ENCODE data around the gene PPBP. TPM values are rescaled to one million over a fixed set of nuclear protein-coding genes. Genes with fewer than 3 reads are reported as not detected.

The PPBP gene
- total RNA-seq, 1 experiment from 2014 or later = not detected

GRCh38 chr4:73947239-73947985, 40.6 kb downstream of the PPBP start:
- H3K27me3 ChIP-seq = no peaks in the 10 kb centered on the region; the same call in 1 of the 2 replicates
- H3K27ac ChIP-seq = no peak overlapping the region
- no peak for DNase-seq
- H3K4me3 ChIP-seq = no peak overlapping the region
- H3K36me3 ChIP-seq = no peaks in the 10 kb centered on the region
- no peaks in the 10 kb centered on the region for H3K9me3 ChIP-seq (replicated peaks)
- peaks cover 20% of the 10 kb centered on the region for H3K4me1 ChIP-seq

DNA sequence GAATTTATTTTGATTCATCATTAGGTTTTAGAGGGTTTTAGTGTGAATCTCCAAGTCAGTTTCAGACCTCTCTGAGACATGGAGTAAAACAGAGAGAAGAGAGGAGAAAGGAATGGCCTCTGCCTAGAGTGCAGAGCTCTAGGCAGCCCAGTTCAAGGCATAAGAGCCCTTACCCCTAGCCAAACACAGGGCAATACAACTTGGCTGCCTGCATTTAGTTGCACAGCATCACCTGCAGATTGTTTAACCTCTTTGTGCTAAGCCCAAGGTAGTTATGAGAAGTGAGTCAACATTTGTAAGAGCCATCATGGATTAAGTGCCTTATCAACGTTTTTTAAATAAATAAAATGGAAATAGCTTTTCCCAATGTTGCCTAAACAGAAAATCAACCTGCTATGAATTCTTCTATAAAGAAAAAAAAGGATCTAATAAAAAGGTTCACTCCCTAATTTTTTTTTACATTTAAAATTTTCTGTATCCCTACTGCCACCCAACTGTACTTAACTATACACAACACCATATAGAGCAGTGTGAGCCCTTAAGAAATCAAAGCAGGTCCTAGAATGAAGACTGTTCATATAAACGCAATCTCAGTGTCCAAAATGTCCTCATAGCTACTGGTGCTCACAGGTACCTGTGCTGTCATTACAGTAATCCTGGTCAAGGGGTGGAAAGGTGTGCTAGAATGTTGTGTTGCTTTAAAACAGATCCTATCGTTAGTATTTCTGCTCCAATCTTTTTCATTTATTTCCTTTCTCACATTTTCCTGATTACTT, 42.1 kb downstream of the PPBP start:
- no peaks in the 10 kb centered on the region for H3K36me3 ChIP-seq
- DNase-seq = no peak
- H3K27me3 ChIP-seq = no peaks in the 10 kb centered on the region; the same call in 1 of the 2 replicates
- H3K4me3 ChIP-seq = no peak overlapping the region
- H3K4me1 ChIP-seq = peaks cover 29% of the 10 kb centered on the region
- no peaks in the 10 kb centered on the region for H3K9me3 ChIP-seq (replicated peaks)
- H3K27ac ChIP-seq = no peak overlapping the region

GRCh38 chr4:73945140-73945539, 42.9 kb downstream of the PPBP start:
- DNase-seq = no peak
- Histone ChIP-seq H3K27ac (no peak overlapping the region), H3K9me3 (replicated peaks) (no peaks in the 10 kb centered on the region), H3K27me3 (no peaks in the 10 kb centered on the region; the same call in 1 of the 2 replicates), H3K36me3 (no peaks in the 10 kb centered on the region), H3K4me1 (peaks cover 27% of the 10 kb centered on the region), H3K4me3 (no peak overlapping the region)

DNA sequence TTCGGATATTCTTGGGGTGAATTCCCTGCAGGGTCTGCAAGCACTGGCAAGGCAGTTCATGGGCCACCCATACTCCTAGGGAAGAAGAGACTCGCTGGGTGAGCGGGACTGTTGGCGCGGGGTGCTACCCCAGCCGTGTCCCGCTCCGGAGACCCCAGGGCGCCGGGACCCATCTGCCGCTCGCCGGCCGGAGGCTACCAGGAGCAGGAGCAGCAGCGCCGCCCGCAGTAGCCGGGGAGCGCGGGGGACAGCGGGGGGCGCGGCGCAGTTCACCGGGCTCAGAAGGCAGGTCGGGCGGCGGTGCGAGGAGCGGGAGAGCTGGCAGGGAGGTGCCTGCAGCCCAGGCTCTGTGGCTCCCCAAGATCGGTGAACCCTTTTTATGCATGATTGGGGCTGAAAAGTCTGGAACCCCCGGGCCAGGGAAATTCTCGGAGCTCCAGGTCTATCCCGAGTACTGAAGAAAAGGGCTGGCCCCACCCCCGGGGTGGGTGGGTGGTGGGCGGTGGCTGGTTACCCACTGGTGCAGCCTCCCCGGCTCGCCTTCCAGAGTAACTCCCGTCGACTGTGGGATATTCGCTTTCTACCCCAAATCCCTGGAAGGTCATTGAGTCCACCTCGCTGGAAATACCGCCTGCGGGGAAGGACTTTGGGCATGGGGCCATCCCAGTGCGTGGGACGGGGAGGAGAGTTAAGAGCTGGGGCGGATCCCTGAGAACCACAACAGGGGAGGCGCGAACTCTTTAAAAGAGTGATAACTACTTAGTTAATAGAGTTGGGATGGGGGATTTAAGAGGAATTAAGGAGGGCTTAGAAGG, 43.7 kb downstream of the PPBP start:
- H3K36me3 ChIP-seq = no peaks in the 10 kb centered on the region
- H3K4me3 ChIP-seq = peak overlapping the region; percentile 37
- H3K4me1 ChIP-seq = peaks cover 19% of the 10 kb centered on the region
- DNase-seq = peak in 1 of 2 experiments; percentile 24
- H3K27me3 ChIP-seq = no peaks in the 10 kb centered on the region; the same call in 1 of the 2 replicates
- H3K9me3 ChIP-seq (replicated peaks) = no peaks in the 10 kb centered on the region
- no peak overlapping the region for H3K27ac ChIP-seq

DNA sequence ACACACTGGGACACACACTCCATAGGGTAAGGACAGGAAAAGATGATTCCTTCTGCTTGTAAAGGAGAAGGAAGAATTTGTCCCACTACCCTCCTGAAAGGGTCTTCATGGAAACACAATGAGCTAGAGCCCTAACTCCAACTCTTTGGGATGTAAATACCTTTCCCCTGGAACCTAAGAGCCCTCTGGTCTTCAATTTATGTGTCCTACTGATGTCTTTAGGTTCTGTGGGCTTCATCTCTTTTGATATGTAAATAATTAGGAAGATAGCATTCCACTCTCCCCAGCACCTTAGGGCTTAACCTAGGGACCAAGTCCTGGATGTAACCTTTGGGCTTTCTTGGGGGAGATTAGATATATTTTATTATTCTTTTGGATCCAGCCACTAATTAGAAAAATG, 44.4 kb downstream of the PPBP start:
- H3K27me3 ChIP-seq = no peaks in the 10 kb centered on the region; the same call in 1 of the 2 replicates
- H3K36me3 ChIP-seq = no peaks in the 10 kb centered on the region
- peaks cover 12% of the 10 kb centered on the region for H3K4me1 ChIP-seq
- no peak for DNase-seq
- no peaks in the 10 kb centered on the region for H3K9me3 ChIP-seq (replicated peaks)
- H3K27ac ChIP-seq = no peak overlapping the region
- no peak overlapping the region for H3K4me3 ChIP-seq

- H3K9me3 ChIP-seq (replicated peaks) = no peaks in the 10 kb centered on the region
- H3K4me3 ChIP-seq = no peak overlapping the region
- peaks cover 9% of the 10 kb centered on the region; the same call in 1 of the 2 replicates for H3K4me1 ChIP-seq
- DNase-seq = no peak
- no peak overlapping the region for H3K27ac ChIP-seq
- no peaks in the 10 kb centered on the region for H3K27me3 ChIP-seq
- no peaks in the 10 kb centered on the region for H3K36me3 ChIP-seq
Measured at GRCh38 chr4:73936969-73937368, 51.0 kb downstream of the PPBP start.

Other genes starting within 250 kb of the PPBP start
- 0.18 and 0.40 TPM in 2 replicates for gene CXCL8, start 247.6 kb downstream of the PPBP start, total RNA-seq (2014; rRNA removed; shearing (Covaris generic))
- gene CXCL6, start 151.5 kb downstream of the PPBP start, total RNA-seq (2014; rRNA removed; shearing (Covaris generic)) = 0.08 TPM in 1 of 2 replicates, not detected in the other
- gene PF4V1, start 134.9 kb downstream of the PPBP start, total RNA-seq (2014; rRNA removed; shearing (Covaris generic)) = not detected in 2 replicates
- 0.23 TPM in 1 of 2 replicates, not detected in the other for gene CXCL1, start 118.8 kb downstream of the PPBP start, total RNA-seq (2014; rRNA removed; shearing (Covaris generic))
- not detected in 2 replicates for gene PF4, start 6.2 kb downstream of the PPBP start, total RNA-seq (2014; rRNA removed; shearing (Covaris generic))
- gene CXCL5, start 10.5 kb upstream of the PPBP start, total RNA-seq (2014; rRNA removed; shearing (Covaris generic)) = not detected in 2 replicates
- gene CXCL3, start 50.5 kb upstream of the PPBP start, total RNA-seq (2014; rRNA removed; shearing (Covaris generic)) = 1.3 and 2.4 TPM in 2 replicates
- 0.18 and 0.89 TPM in 2 replicates for gene CXCL2, start 111.0 kb upstream of the PPBP start, total RNA-seq (2014; rRNA removed; shearing (Covaris generic))
- gene MTHFD2L, start 169.9 kb upstream of the PPBP start, total RNA-seq (2014; rRNA removed; shearing (Covaris generic)) = 29.6 and 33.3 TPM in 2 replicates